WTC11 (cell line): ENCODE measurements around the gene ATP11B. TPM values are rescaled to one million over a fixed set of nuclear protein-coding genes. Genes with fewer than 3 reads are reported as not detected.

ENCODE experiments used
- ATAC-seq: fragments of 200-7000 bp; cut with Tn5 transposase; 2 replicates; pipeline ENCODE4 v1.10.0; 2021; ENCODE audit warnings: mild to moderate bottlenecking, moderate library complexity
- CTCF ChIA-PET: fragments of 300-600 bp; sonication (Branson Sonifier 250); formaldehyde crosslinking; loops from one replicate; lab custom pipeline; 2021; ENCODE audit warnings: antibody characterized with exemption; lab: Charles Lee
- POLR2A ChIA-PET: fragments of 350-600 bp; sonication (Branson Sonifier 250); formaldehyde crosslinking; loops from one replicate; lab custom pipeline; 2021; ENCODE audit warnings: antibody characterized with exemption; lab: Charles Lee
- DNase-seq: peaks from one replicate; pipeline ENCODE4 v3.0.0; 2021; ENCODE audit warnings: low spot score
- H3K27ac Mint-ChIP-seq: 2 replicates; pipeline ENCODE4 v1.8.0; 2021; ENCODE audit warnings: mixed read lengths
- H3K27me3 Mint-ChIP-seq: 2 replicates; pipeline ENCODE4 v1.8.0; 2021; ENCODE audit warnings: low read depth, mild to moderate bottlenecking, moderate library complexity, mixed read lengths
- H3K36me3 Mint-ChIP-seq: 2 replicates; pipeline ENCODE4 v1.8.0; 2021; ENCODE audit warnings: mixed read lengths
- H3K4me1 Mint-ChIP-seq: 2 replicates; pipeline ENCODE4 v1.8.0; 2022; ENCODE audit warnings: mixed read lengths
- H3K4me3 Mint-ChIP-seq: 2 replicates; pipeline ENCODE4 v1.8.0; 2021; ENCODE audit warnings: mild to moderate bottlenecking, moderate library complexity, mixed read lengths
- H3K9me3 Mint-ChIP-seq: 2 replicates; pipeline ENCODE4 v1.8.0; 2021; ENCODE audit warnings: mixed read lengths
- ELF4 ChIP-seq: sonication (generic); formaldehyde crosslinking; IDR thresholded peaks from 2 replicates; pipeline ENCODE4 v1.8.1; 2022; ENCODE audit warnings: low read depth, mild to moderate bottlenecking, moderate library complexity, missing genetic modification reagents
- ESRRA ChIP-seq: sonication (generic); formaldehyde crosslinking; IDR thresholded peaks from 2 replicates; pipeline ENCODE4 v1.8.1; 2022; ENCODE audit warnings: mild to moderate bottlenecking, missing genetic modification reagents, borderline replicate concordance
- HMGA2 ChIP-seq: fragments of 250-450 bp; sonication (Bioruptor Pico); IDR thresholded peaks from 2 replicates; pipeline ENCODE4 v1.4.0; 2021; ENCODE audit warnings: mild to moderate bottlenecking, moderate library complexity
- NFYB ChIP-seq: sonication (generic); formaldehyde crosslinking; conservative IDR thresholded peaks from 2 replicates; pipeline ENCODE4 v1.8.0; 2022; ENCODE audit warnings: low read depth, missing genetic modification reagents
- PRRX2 ChIP-seq: fragments of 250-450 bp; sonication (Bioruptor Pico); IDR thresholded peaks from 2 replicates; pipeline ENCODE4 v1.8.0; 2021; ENCODE audit warnings: mild to moderate bottlenecking
- SP1 ChIP-seq: sonication (generic); formaldehyde crosslinking; conservative IDR thresholded peaks from 2 replicates; pipeline ENCODE4 v1.8.1; 2022; ENCODE audit warnings: missing genetic modification reagents
- TEAD1 ChIP-seq: sonication (generic); formaldehyde crosslinking; IDR thresholded peaks from 2 replicates; pipeline ENCODE4 v1.8.0; 2022; ENCODE audit warnings: mild to moderate bottlenecking, missing genetic modification reagents
- TEAD4 ChIP-seq: sonication (generic); formaldehyde crosslinking; IDR thresholded peaks from 2 replicates; pipeline ENCODE4 v1.8.0; 2022; ENCODE audit warnings: mild to moderate bottlenecking, missing genetic modification reagents
- ZNF121 ChIP-seq: sonication (generic); formaldehyde crosslinking; IDR thresholded peaks from 2 replicates; pipeline ENCODE4 v1.8.0; 2023; ENCODE audit warnings: missing genetic modification reagents
- ZNF263 ChIP-seq: sonication (generic); formaldehyde crosslinking; IDR thresholded peaks from 2 replicates; pipeline ENCODE4 v1.8.1; 2022; ENCODE audit warnings: low read depth, mild to moderate bottlenecking, moderate library complexity, missing genetic modification reagents
- ZNF416 ChIP-seq: fragments of 250-450 bp; sonication (Bioruptor Pico); IDR thresholded peaks from 2 replicates; pipeline ENCODE4 v1.9.0; 2021; ENCODE audit warnings: mild to moderate bottlenecking, inconsistent platforms
- total RNA-seq: library from RNA; stranded (reverse); gene quantifications from 3 replicates; pipeline ENCODE4 v1.2.3, GENCODE V29; 2021
- TF ChIP-seq, protein P1 (sequence below): sonication (generic); formaldehyde crosslinking; IDR thresholded peaks from 2 replicates; pipeline ENCODE4 v1.8.1; 2023; ENCODE audit warnings: mild to moderate bottlenecking, missing genetic modification reagents, moderate library complexity
- TF ChIP-seq, protein P2 (sequence below): sonication (generic); formaldehyde crosslinking; IDR thresholded peaks from 2 replicates; pipeline ENCODE4 v1.8.0; 2022; ENCODE audit warnings: mild to moderate bottlenecking, missing genetic modification reagents
- TF ChIP-seq, protein P3 (sequence below): fragments of 250-450 bp; sonication (Bioruptor Pico); IDR thresholded peaks from 2 replicates; pipeline ENCODE4 v1.9.0; 2021; ENCODE audit warnings: mild to moderate bottlenecking, borderline replicate concordance
- TF ChIP-seq, protein P4 (sequence below): fragments of 250-450 bp; sonication (Bioruptor Pico); IDR thresholded peaks from 2 replicates; pipeline ENCODE4 v1.9.0; 2021; ENCODE audit warnings: mild to moderate bottlenecking

The ATP11B gene
- total RNA-seq, 1 experiment from 2014 or later = 25.7 TPM

DNA sequence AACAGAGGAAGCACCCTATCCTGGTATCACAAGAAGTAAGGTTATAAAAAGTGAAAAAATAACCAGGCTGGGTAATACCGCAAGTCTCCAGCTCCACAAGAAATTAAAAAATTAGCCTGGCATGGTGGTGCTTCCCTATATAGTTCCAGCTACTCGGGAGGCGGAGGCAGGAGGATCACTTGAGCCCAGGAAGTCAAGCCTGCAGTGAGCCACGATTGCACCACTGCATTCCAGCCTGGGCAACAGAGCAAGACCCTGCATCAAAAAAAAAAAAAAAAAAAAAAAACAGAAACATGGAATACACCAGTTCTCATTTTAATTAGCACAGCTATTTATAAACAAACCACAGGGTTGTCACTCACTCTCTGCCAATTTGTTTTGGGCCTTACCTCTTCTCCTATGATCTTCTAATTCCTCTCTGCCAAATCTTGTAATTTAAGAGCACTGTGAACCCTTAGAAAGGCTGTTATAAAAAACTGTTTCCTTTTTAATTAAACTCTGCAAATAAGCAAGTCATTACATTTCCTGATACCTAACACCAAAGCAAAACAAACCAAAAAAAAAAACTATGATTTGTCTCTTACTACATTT, 164.5 kb downstream of the ATP11B start:
- ChIA-PET CTCF (no interaction called here), POLR2A (no interaction called here)
- H3K4me3 Mint-ChIP-seq = no peak overlapping the region
- H3K27me3 Mint-ChIP-seq = no peaks in the 10 kb centered on the region
- H3K36me3 Mint-ChIP-seq = peaks cover 43% of the 10 kb centered on the region
- TF ChIP-seq ZNF416 (CRISPR knock-in tag) = no peak
- TF ChIP-seq ZNF121 (CRISPR knock-in tag) = peak; percentile 77; the same call in 1 of the 2 replicates
- no peak overlapping the region for H3K27ac Mint-ChIP-seq
- H3K9me3 Mint-ChIP-seq = peaks cover 15% of the 10 kb centered on the region
- peaks cover 17% of the 10 kb centered on the region for H3K4me1 Mint-ChIP-seq
- DNase-seq (no peak), ATAC-seq (no peak)

DNA sequence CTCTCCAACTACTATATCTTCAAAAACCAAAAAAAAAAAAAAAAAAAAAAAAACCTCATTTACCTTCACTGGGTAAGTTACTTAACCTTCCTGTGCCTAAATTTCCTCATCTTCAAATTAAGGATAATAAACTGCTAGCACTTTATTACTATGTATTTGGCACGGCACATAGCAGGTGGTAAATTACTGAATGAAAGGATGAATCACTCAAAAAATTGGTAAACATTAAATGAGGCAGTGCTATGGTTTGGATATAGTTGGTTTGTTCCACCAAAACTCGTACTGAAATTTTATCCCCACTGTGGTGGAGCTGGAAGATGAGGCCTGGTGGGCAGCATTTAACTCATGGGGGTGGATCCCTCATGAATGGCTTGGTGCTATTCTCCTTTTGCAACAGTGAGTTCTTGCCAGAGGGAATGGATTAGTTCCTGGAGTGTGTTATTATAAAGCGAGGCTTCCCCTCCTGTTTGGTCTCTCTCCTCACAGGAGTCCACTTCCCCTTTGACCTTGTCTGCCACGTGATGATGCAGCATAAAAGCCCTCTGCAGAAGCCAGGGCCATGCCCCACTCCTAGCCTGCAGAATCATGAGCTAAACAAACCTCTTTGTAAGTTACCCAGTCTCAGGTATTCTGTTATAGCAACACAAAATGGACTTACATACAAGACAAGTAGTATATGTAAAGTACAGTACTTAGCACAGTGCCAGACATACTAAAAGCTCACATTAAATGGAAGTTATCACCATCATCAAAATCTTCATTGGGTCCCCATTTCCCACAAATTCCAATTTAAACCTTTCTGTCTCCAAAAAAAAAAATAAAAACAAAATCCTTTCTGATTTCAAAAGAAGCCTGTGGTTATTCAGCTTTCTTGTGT, 166.4 kb downstream of the ATP11B start:
- Mint-ChIP-seq H3K4me3 (no peak overlapping the region), H3K4me1 (peaks cover 18% of the 10 kb centered on the region), H3K36me3 (peaks cover 35% of the 10 kb centered on the region), H3K27me3 (no peaks in the 10 kb centered on the region), H3K27ac (peak overlapping the region; percentile 61), H3K9me3 (no peaks in the 10 kb centered on the region)
- no peak for DNase-seq
- TF ChIP-seq, protein P1, sequence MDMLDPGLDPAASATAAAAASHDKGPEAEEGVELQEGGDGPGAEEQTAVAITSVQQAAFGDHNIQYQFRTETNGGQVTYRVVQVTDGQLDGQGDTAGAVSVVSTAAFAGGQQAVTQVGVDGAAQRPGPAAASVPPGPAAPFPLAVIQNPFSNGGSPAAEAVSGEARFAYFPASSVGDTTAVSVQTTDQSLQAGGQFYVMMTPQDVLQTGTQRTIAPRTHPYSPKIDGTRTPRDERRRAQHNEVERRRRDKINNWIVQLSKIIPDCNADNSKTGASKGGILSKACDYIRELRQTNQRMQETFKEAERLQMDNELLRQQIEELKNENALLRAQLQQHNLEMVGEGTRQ (CRISPR knock-in tag) = peak; percentile 85
- TF ChIP-seq, protein P2, sequence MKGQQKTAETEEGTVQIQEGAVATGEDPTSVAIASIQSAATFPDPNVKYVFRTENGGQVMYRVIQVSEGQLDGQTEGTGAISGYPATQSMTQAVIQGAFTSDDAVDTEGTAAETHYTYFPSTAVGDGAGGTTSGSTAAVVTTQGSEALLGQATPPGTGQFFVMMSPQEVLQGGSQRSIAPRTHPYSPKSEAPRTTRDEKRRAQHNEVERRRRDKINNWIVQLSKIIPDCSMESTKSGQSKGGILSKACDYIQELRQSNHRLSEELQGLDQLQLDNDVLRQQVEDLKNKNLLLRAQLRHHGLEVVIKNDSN (CRISPR knock-in tag) = peak; percentile 73
- TF ChIP-seq NFYB (CRISPR knock-in tag) = no peak
- ChIA-PET CTCF (interaction anchor here (0.6 kb wide), 3 partner anchors 13 to 36 kb away, joined by 3 read pairs; no protein-coding TSS in a partner anchor), POLR2A (no interaction called here)
- peak; percentile 93 for ATAC-seq

DNA sequence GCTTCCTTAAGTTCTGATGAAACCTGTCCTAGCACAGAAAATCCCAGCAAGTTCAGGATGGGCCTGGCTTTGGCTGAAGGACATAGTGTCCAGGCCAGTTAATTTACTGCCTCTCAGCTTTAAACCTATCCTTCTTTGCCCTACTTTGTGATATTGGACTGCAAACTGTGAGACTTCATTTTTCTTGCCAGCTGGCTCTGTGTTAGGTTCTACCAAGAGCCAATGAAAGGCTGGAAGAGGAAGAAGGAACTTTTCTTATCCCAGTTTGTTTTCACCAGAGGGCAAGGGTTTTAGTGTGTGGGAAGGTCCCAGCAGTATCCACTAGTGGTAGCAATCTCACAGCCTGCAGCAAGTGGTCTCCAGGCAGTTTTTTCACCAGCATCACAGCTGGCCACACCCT, 168.9 kb downstream of the ATP11B start:
- POLR2A ChIA-PET = no interaction called here
- Mint-ChIP-seq H3K27me3 (no peaks in the 10 kb centered on the region), H3K4me3 (no peak overlapping the region), H3K4me1 (peaks cover 34% of the 10 kb centered on the region), H3K27ac (peak overlapping the region; percentile 50), H3K9me3 (no peaks in the 10 kb centered on the region)
- CTCF ChIA-PET = no interaction called here
- ATAC-seq = no peak
- no peak for TF ChIP-seq ELF4 (CRISPR knock-in tag)
- TF ChIP-seq, protein P3, sequence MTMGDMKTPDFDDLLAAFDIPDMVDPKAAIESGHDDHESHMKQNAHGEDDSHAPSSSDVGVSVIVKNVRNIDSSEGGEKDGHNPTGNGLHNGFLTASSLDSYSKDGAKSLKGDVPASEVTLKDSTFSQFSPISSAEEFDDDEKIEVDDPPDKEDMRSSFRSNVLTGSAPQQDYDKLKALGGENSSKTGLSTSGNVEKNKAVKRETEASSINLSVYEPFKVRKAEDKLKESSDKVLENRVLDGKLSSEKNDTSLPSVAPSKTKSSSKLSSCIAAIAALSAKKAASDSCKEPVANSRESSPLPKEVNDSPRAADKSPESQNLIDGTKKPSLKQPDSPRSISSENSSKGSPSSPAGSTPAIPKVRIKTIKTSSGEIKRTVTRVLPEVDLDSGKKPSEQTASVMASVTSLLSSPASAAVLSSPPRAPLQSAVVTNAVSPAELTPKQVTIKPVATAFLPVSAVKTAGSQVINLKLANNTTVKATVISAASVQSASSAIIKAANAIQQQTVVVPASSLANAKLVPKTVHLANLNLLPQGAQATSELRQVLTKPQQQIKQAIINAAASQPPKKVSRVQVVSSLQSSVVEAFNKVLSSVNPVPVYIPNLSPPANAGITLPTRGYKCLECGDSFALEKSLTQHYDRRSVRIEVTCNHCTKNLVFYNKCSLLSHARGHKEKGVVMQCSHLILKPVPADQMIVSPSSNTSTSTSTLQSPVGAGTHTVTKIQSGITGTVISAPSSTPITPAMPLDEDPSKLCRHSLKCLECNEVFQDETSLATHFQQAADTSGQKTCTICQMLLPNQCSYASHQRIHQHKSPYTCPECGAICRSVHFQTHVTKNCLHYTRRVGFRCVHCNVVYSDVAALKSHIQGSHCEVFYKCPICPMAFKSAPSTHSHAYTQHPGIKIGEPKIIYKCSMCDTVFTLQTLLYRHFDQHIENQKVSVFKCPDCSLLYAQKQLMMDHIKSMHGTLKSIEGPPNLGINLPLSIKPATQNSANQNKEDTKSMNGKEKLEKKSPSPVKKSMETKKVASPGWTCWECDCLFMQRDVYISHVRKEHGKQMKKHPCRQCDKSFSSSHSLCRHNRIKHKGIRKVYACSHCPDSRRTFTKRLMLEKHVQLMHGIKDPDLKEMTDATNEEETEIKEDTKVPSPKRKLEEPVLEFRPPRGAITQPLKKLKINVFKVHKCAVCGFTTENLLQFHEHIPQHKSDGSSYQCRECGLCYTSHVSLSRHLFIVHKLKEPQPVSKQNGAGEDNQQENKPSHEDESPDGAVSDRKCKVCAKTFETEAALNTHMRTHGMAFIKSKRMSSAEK = no peak
- TF ChIP-seq ESRRA = no peak
- no peak for TF ChIP-seq HMGA2 (CRISPR knock-in tag)
- no peak for TF ChIP-seq TEAD4 (CRISPR knock-in tag)
- TF ChIP-seq PRRX2 (CRISPR knock-in tag) = no peak
- no peak for TF ChIP-seq ZNF263 (CRISPR knock-in tag)
- TF ChIP-seq, protein P1 (CRISPR knock-in tag) = no peak
- TF ChIP-seq SP1 = no peak
- no peak for TF ChIP-seq TEAD1 (CRISPR knock-in tag)
- TF ChIP-seq, protein P4, sequence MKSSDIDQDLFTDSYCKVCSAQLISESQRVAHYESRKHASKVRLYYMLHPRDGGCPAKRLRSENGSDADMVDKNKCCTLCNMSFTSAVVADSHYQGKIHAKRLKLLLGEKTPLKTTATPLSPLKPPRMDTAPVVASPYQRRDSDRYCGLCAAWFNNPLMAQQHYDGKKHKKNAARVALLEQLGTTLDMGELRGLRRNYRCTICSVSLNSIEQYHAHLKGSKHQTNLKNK (CRISPR knock-in tag) = no peak
- TF ChIP-seq, all 79 proteins: peak for 0
- H3K36me3 Mint-ChIP-seq = peaks cover 25% of the 10 kb centered on the region
- no peak for DNase-seq
